ENCODE measurements around the gene PRPSAP2.

- TF ChIP-seq EZH2phosphoT487 (IDR thresholded peaks at IDR 0.05) (no peak), CTCF (IDR thresholded peaks at IDR 0.05) (no peak), EZH2 (IDR thresholded peaks at IDR 0.05) (no peak)
Measured at GRCh38 chr17:18905226-18905625, 47.3 kb downstream of the PRPSAP2 start.

All from neural progenitor cell (in vitro differentiated cells).